HG03097 (cell line): ENCODE measurements around the gene ARFGAP1.

ENCODE experiments used
- ATAC-seq: cut with Tn5 transposase; IDR thresholded peaks from one replicate; pipeline ENCODE4 v1.9.1; 2021; ENCODE audit not compliant: unreplicated experiment, low FRiP score

The ARFGAP1 gene

GRCh38 chr20:63289311-63290135, 16.9 kb downstream of the ARFGAP1 start:
- no peak for ATAC-seq

GRCh38 chr20:63290136-63290676, 17.6 kb downstream of the ARFGAP1 start:
- ATAC-seq: no peak

GRCh38 chr20:63290677-63291472, 18.3 kb downstream of the ARFGAP1 start:
- no peak for ATAC-seq

DNA sequence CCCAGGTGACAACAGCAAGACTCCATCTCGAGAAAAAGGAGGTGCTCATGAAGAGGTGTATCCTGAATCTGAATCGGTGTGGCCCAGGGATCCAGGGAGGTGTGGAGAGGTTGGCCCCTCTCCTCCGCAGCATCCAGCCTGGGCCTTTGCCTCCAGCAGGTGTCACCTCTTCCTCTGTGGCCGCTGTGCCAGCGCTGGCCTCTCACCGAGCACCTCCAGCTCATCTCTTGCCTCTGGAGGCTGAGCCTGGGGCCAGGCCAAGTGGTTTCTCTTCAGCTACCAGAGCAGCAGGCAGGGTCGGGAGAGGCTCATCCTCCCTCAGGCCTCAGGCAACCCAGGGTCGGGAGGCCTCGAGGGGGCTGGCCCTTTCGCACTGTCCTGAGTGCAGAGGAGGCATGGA, 19.2 kb downstream of the ARFGAP1 start:
- no peak for ATAC-seq

DNA sequence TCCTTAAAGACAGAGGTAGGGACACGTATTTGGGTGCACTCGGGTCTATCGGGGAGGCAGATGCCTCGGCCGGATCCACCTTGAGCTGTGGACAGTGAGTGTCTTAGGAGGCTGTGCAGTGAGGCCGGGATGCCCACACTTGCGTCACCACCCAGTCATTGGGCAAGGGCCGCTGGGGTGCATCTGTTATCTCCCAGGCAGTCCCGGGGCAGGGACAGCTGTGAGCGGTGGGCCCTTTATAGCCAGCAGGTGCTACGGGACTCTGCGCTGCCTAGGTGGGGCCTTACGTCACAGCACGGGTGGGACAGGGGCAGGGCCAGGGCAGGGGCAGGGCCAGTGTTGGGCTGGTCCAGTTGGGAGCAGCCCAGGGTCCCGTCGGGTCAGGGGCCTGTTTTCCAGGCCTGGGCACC, 19.7 kb downstream of the ARFGAP1 start:
- ATAC-seq: no peak

GRCh38 chr20:63292904-63293303, 20.3 kb downstream of the ARFGAP1 start, which contains the start of gene COL20A1:
Gene COL20A1, plus strand, starts transcription at chr20:63293186. Its CDS starts 1,922 bp downstream, at chr20:63295108.
- ATAC-seq: no peak

- no peak for ATAC-seq
Measured at GRCh38 chr20:63293456-63293855, 20.8 kb downstream of the ARFGAP1 start.

DNA sequence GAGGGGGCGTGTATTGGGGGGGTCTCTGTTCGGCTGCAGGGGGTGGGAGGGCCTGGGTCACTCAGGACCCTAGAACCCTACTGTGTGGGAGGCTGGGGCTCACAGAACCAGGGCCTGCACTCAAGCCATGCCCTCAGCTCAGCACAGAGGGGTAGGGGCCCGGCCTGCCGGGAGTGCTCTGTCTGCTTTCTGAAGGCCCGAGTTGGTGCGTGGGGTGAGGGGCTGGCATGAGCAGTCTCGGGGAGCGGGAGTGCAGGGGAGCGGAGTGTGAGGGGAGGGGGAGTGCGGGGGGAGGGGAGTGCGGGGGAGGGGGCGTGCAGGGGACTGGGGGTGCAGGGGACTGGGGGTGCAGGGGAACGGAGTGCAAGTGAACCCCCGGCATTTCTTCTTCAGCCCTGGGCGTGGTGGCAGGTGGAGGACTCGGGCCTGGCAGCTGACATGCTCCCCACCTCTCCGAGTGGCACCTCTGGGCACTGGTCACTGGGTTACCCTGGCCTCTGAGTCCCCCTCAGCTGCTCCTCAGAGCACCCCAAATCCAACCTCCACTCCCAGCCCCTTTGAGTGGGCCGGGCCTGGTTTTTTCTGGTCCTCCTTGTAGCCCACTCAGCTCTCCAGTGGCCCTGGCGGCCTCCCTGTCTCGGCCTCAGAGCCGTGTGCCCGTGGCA, 21.4 kb downstream of the ARFGAP1 start:
- ATAC-seq: no peak

DNA sequence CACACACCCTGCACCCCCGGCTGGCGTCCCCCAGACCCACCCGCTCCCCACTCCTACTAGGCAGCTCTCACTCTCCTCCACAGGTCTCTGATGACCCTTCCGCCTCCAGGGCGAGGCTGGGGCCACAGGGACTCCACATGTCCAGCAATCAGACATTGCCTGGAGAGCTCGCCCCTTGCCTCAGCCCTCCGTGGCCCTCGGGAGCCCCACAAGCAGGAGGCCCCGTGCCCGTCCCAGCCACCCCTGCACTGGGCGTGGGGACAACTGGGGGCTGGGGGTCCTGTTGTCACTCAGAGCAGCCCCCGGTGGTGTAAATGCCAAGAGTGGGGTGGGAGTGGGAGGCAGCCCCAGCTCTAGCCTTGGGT, 21.9 kb downstream of the ARFGAP1 start:
- ATAC-seq: no peak

- no peak for ATAC-seq
Measured at GRCh38 chr20:63295018-63295417, 22.4 kb downstream of the ARFGAP1 start.

DNA sequence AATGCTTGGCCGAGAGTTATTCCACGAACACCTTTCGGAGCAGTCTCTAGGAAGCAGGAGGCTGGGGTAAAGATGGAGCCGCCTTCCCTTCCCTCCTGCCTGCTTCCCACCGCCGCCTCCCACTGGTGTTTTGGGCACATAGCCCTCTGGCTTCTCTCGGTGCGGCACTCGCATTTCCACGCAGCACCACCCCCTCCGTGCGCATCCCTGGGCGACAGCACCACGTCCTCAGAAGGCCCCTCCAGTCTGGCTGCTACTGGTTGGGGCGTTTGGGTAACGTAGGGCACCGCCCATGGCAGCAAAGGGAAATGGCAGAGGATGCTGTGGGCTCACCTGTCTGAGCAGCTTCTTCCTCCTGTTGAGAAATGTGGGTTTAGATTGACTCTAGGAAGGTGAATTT, 22.8 kb downstream of the ARFGAP1 start:
- ATAC-seq: no peak

DNA sequence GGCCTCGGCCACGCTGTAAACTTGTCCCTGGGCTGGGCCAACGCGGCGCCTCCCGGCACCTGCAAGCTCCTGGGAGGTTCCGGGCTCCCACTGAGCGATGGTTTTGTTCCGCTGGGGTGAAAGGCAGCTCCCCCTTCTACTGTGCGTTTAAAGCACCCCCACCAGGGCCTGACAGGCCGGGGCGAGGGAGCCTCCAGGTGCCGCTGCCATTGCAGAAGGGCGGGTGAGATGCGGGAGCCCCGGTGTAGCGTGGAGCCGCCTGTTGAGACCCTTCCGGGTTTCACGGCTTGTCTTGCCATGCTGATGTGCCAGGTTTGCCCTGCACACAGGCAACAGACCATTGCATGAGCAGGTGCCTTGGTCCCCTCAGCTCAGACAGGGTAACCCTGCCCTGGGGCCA, 23.2 kb downstream of the ARFGAP1 start:
- no peak for ATAC-seq

GRCh38 chr20:63296531-63297299, 24.1 kb downstream of the ARFGAP1 start:
- ATAC-seq: no peak

GRCh38 chr20:63297371-63297781, 24.8 kb downstream of the ARFGAP1 start:
- no peak for ATAC-seq

DNA sequence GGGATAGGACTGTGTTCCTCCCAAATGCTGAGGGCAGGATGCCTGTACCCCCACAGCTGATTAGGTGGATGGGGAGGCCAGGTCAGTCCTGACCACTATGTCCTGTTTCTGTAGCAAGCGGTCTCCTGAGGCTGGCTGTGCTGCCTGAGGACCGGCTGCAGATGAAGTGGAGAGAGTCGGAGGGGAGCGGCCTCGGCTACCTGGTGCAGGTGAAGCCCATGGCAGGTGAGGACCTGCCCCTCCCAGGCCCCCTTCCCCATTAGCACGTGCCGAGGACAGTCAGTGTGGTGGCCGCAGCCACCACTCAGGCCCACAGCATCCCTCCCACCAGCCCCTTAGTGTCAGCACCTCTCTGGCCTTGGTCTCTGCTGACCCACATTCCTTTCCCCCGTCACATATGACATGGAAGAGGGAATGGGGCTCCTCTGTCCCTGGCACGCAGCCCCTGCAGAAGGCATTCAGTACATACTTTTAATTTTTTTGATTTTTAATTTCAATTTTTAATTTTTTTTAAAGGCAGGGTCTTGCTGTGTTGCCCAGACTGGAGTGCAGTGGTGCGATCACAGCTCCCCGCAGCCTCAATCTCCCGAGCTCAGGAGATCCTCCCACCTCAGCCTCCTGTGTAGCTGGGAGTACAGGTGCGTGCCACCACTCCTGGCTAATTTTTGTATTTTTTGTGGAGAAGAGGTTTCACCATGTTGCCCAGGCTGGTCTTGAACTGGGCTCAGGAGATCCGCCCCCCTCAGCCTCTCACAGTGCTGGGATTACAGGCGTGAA, 25.4 kb downstream of the ARFGAP1 start:
- ATAC-seq: no peak

- ATAC-seq: no peak
Measured at GRCh38 chr20:63298731-63299312, 26.2 kb downstream of the ARFGAP1 start.

DNA sequence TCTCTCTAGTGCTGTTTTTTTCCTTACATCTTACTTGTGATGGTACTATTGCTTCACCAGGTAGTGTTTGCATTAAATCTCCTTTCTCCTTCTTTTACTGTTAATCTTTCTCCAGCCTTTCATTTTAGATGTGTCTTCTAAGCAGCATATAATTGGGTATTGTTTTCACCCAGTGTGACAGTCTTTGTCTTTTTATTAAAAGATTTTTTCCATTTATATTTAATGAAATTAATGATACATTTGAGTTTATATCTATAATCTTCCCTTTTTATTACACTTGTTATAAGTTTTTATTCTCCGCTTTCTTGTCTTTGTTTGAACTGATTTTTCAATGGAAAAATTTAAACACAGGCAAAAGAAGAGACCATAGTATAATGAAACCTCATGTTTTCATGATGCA, 29.1 kb downstream of the ARFGAP1 start:
- no peak for ATAC-seq

GRCh38 chr20:63303095-63303666, 30.6 kb downstream of the ARFGAP1 start:
- ATAC-seq: no peak

DNA sequence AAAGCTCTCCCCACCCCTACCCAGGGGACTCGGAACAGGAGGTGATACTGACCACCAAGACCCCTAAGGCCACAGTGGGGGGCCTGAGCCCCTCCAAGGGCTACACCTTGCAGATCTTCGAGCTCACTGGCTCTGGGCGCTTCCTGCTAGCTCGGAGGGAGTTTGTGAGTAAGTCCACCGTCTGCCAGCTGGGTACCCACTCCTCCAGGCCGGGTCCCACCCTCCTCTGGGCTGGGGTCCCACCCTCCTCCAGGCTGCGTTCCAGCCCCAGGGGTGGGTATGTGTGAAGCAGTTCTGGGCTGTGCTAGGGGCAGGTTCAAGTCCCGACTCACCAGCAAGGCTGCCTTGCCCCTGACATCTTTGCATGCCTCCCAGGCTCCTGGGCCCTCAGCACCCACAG, 32.8 kb downstream of the ARFGAP1 start:
- no peak for ATAC-seq
